WERI-Rb-1 (cell line): Measurements from ENCODE around the gene CFAP92.

Experiments
- DNase-seq: peaks from one replicate; pipeline ENCODE4 v3.0.0-alpha.2; 2020
- H3K27ac ChIP-seq: fragments of 250-450 bp; sonication (Bioruptor Pico); 2 replicates; pipeline ENCODE4 v1.5.1; 2020; ENCODE audit warnings: mild to moderate bottlenecking, moderate library complexity
- H3K27me3 ChIP-seq: fragments of 250-450 bp; sonication (Bioruptor Pico); 2 replicates; pipeline ENCODE4 v1.5.1; 2021; ENCODE audit warnings: mild to moderate bottlenecking, low read depth, moderate library complexity; ENCODE audit not compliant: insufficient read depth, severe bottlenecking
- H3K36me3 ChIP-seq: fragments of 250-450 bp; sonication (Bioruptor Pico); 2 replicates; pipeline ENCODE4 v1.5.1; 2020; ENCODE audit warnings: mild to moderate bottlenecking, moderate library complexity
- H3K4me3 ChIP-seq: 2 replicates; pipeline ENCODE4 v1.5.1; 2011; ENCODE audit warnings: low read depth, mild to moderate bottlenecking, control low read depth, low read length
- H3K9me3 ChIP-seq: fragments of 250-450 bp; sonication (Bioruptor Pico); 2 replicates; pipeline ENCODE4 v1.5.1; 2021; ENCODE audit warnings: mild to moderate bottlenecking, moderate library complexity; ENCODE audit not compliant: severe bottlenecking
- TF ChIP-seq, protein P1 (sequence below): IDR thresholded peaks from 2 replicates; pipeline ENCODE4 v1.5.1; 2011; ENCODE audit warnings: low read depth, mild to moderate bottlenecking, control low read depth, inconsistent platforms, low read length

The CFAP92 gene

GRCh38 chr3:128910006-128910405, 83.9 kb downstream of the CFAP92 start:
- no peak for DNase-seq
- Histone ChIP-seq H3K9me3 (no peaks in the 10 kb centered on the region), H3K36me3 (peaks cover 98% of the 10 kb centered on the region), H3K4me3 (no peak overlapping the region), H3K27me3 (no peaks in the 10 kb centered on the region), H3K27ac (no peak overlapping the region)
- TF ChIP-seq, protein P1, sequence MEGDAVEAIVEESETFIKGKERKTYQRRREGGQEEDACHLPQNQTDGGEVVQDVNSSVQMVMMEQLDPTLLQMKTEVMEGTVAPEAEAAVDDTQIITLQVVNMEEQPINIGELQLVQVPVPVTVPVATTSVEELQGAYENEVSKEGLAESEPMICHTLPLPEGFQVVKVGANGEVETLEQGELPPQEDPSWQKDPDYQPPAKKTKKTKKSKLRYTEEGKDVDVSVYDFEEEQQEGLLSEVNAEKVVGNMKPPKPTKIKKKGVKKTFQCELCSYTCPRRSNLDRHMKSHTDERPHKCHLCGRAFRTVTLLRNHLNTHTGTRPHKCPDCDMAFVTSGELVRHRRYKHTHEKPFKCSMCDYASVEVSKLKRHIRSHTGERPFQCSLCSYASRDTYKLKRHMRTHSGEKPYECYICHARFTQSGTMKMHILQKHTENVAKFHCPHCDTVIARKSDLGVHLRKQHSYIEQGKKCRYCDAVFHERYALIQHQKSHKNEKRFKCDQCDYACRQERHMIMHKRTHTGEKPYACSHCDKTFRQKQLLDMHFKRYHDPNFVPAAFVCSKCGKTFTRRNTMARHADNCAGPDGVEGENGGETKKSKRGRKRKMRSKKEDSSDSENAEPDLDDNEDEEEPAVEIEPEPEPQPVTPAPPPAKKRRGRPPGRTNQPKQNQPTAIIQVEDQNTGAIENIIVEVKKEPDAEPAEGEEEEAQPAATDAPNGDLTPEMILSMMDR: no peak

- Histone ChIP-seq H3K36me3 (peaks cover 98% of the 10 kb centered on the region), H3K27ac (no peak overlapping the region), H3K27me3 (no peaks in the 10 kb centered on the region), H3K4me3 (no peak overlapping the region), H3K9me3 (no peaks in the 10 kb centered on the region)
- DNase-seq: no peak
- TF ChIP-seq, protein P1: no peak
Measured at GRCh38 chr3:128908951-128909350, 84.9 kb downstream of the CFAP92 start.

DNA sequence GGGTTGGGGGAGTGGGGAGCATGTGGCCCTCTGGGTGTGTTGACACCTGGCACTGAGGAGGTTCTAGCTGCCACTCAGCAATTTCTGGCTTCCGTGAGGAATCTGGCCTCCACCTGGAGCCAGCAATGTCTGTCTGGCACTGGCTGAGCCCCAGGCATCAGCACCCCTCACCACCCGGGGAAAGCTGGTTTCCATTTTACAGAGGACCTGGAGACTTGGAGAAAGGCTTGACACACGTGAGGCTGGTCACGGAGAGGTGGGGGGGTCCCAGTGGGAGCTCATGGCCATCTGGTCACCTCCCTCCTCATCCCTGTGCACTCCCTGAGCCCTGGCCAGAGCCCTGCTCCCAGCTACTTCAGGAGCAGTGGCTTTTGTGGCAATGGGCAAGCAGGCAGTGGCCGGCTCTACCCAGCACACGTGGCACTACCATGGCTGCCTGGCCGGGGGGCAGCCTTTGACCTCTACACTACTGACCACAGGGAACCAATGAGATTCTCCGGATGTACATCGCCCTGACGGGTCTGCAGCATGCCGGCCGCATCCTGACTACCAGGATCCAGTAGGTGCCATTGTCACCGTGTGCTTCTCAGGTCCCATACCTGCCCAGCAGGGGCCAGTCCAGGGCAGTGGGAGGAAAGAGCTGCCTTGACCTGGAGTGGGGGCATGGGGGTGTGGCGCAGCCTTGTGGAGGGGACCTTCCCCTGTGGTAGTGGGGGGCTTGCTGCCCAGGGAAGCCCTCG, 86.0 kb downstream of the CFAP92 start:
- TF ChIP-seq, protein P1: no peak
- no peak for DNase-seq
- no peak overlapping the region for H3K4me3 ChIP-seq
- H3K27ac ChIP-seq: no peak overlapping the region
- H3K9me3 ChIP-seq: no peaks in the 10 kb centered on the region
- H3K36me3 ChIP-seq: peaks cover 98% of the 10 kb centered on the region
- no peaks in the 10 kb centered on the region for H3K27me3 ChIP-seq

DNA sequence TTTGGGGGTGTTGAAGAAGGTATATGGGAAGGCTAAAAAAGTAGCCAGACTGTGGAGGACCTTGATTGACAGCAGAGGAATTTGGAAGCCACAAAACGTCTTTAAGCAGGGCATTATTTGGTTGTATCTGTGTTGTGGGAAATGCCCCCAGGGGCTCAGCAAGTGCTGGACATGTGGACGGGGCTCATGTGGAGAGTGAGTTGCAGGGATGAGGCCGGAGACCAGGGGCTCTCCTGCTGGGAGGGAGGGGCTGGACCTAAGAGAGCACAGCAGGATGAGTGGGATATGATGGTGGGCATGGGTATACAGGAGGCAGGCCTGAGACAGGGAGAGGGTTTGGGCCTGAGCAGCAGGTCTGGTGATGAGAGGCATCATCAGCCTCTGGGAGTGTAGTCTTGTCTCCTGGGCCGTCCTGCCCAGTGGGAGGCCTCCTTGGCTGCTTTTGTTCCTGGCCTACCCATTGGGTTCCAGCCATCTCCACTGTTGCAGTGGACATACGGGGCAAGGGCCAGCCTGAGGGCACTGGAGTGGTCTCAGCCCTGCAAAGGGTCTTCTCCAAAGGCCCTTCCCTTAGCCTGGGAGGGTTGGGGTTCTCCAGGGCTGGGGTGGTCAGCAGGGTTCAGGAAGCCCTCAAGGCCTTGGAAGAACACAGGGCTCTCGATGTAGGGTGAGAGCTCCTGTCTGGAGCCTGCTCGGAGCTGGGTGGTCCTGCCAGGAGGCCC, 86.9 kb downstream of the CFAP92 start:
- TF ChIP-seq, protein P1: no peak
- DNase-seq: no peak
- Histone ChIP-seq H3K27ac (no peak overlapping the region), H3K27me3 (no peaks in the 10 kb centered on the region), H3K9me3 (no peaks in the 10 kb centered on the region), H3K36me3 (peaks cover 98% of the 10 kb centered on the region), H3K4me3 (no peak overlapping the region)

DNA sequence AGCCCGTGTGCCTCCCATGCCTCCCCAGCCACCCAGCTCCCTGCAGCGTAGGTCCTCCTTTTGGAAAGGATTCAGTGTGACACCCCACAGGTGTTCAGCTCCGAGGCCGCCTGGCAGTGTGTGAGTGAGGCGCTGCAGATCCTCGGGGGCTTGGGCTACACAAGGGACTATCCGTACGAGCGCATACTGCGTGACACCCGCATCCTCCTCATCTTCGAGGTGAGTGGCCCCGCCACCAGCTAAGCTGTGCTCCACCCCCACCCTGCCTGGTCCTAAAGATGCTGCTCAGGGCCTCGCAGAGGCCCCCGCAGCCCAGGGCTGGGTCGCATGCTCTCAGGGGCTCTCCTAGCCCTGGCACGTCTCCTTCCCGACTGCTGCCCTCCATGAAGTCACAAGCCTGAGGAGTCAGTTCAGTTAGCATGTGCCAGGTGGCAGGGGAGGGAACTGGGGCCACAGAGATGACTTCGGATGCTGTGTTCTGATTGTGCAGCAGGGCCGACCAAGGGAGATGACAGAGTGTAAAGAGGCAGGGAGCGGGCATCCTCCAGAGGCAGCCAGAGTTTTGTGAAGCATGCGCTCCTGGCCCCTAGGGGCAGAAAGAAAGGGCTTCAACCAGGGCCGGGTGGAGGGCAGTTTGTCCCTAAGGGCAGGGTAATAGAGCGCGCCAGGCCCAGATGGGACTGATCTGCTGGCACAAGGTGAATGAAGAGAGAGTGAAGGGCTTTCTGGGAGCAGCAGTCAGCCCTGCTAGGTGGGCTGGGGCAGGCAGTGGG, 87.7 kb downstream of the CFAP92 start:
- Histone ChIP-seq H3K9me3 (no peaks in the 10 kb centered on the region), H3K36me3 (peaks cover 98% of the 10 kb centered on the region), H3K27ac (no peak overlapping the region), H3K4me3 (no peak overlapping the region), H3K27me3 (no peaks in the 10 kb centered on the region)
- no peak for DNase-seq
- TF ChIP-seq, protein P1: no peak
